HepG2 (cell line): Measurements from ENCODE around the gene UPK1A. TPM values are rescaled to one million over a fixed set of nuclear protein-coding genes. Genes with fewer than 3 reads are reported as not detected.
A peak's percentile ranks its signal among the peaks of the same experiment; 100 is the strongest.

ENCODE experiments used
- CHD4 ChIP-seq: fragments of 200-600 bp; sonication (generic); IDR thresholded peaks from 2 replicates; pipeline ENCODE4 v1.7.0; 2017; ENCODE audit warnings: mild to moderate bottlenecking, low read length, borderline replicate concordance
- FLYWCH1 ChIP-seq: sonication (generic); formaldehyde crosslinking; IDR thresholded peaks from 2 replicates; pipeline ENCODE4 v1.8.1; 2023; ENCODE audit warnings: mild to moderate bottlenecking, missing genetic modification reagents
- GATAD2A ChIP-seq: IDR thresholded peaks from 2 replicates; pipeline ENCODE4 v1.6.1; 2016
- HNRNPK ChIP-seq: fragments of 200-400 bp; formaldehyde crosslinking; IDR thresholded peaks from 2 replicates; pipeline ENCODE4 v1.6.1; 2018; ENCODE audit warnings: low read length, low read depth, moderate library complexity, mild to moderate bottlenecking; ENCODE audit not compliant: poor library complexity, severe bottlenecking
- KLF9 ChIP-seq: IDR thresholded peaks from 2 replicates; pipeline ENCODE4 v1.6.1; 2016; ENCODE audit warnings: low read depth
- MAFK ChIP-seq, 2 experiments: IDR thresholded peaks in 1 of 2; conservative IDR thresholded peaks in 1 of 2; 2 replicates each; pipeline ENCODE4 v1.6.1; 2011; ENCODE audit warnings: improper control_type of control experiment in 2 of 2, low read length in 2 of 2
- MBD4 ChIP-seq: IDR thresholded peaks from 2 replicates; pipeline ENCODE4 v1.6.1; 2012; ENCODE audit warnings: low read length, inconsistent platforms, borderline replicate concordance
- MIXL1 ChIP-seq: IDR thresholded peaks from 2 replicates; pipeline ENCODE4 v1.6.1; 2016
- NAIF1 ChIP-seq: sonication (generic); formaldehyde crosslinking; IDR thresholded peaks from 2 replicates; pipeline ENCODE4 v1.5.0; 2020; ENCODE audit warnings: mild to moderate bottlenecking, missing genetic modification reagents, borderline replicate concordance
- NFATC3 ChIP-seq: sonication (generic); formaldehyde crosslinking; IDR thresholded peaks from 2 replicates; pipeline ENCODE4 v1.5.1; 2020; ENCODE audit warnings: mild to moderate bottlenecking, missing genetic modification reagents
- RCOR2 ChIP-seq: IDR thresholded peaks from 2 replicates; pipeline ENCODE4 v1.6.1; 2016; ENCODE audit warnings: missing biosample characterization, missing genetic modification reagents
- SMC3 ChIP-seq: IDR thresholded peaks from 2 replicates; pipeline ENCODE4 v1.6.1; 2011; ENCODE audit warnings: low read length, improper control_type of control experiment
- ZNF17 ChIP-seq: sonication (generic); formaldehyde crosslinking; IDR thresholded peaks from 2 replicates; pipeline ENCODE4 v1.5.0; 2020; ENCODE audit warnings: mild to moderate bottlenecking, missing genetic modification reagents
- ZNF18 ChIP-seq: sonication (generic); formaldehyde crosslinking; IDR thresholded peaks from 2 replicates; pipeline ENCODE4 v1.8.0; 2022; ENCODE audit warnings: mild to moderate bottlenecking, missing genetic modification reagents; ENCODE audit not compliant: insufficient replicate concordance
- ZNF235 ChIP-seq: sonication (generic); formaldehyde crosslinking; IDR thresholded peaks from 2 replicates; pipeline ENCODE4 v1.8.1; 2023; ENCODE audit warnings: mild to moderate bottlenecking, missing genetic modification reagents, borderline replicate concordance
- ZNF24 ChIP-seq: fragments of 450-650 bp; IDR thresholded peaks from 2 replicates; pipeline ENCODE4 v1.6.1; 2017; ENCODE audit warnings: antibody characterized with exemption, mild to moderate bottlenecking
- ZNF354B ChIP-seq: sonication (generic); formaldehyde crosslinking; IDR thresholded peaks from 2 replicates; pipeline ENCODE4 v1.8.0; 2022; ENCODE audit warnings: mild to moderate bottlenecking, missing genetic modification reagents
- ZNF552 ChIP-seq: sonication (generic); formaldehyde crosslinking; IDR thresholded peaks from 2 replicates; pipeline ENCODE4 v1.9.0; 2022; ENCODE audit warnings: missing genetic modification reagents, mild to moderate bottlenecking, borderline replicate concordance
- ZNF605 ChIP-seq: sonication (generic); formaldehyde crosslinking; IDR thresholded peaks from 2 replicates; pipeline ENCODE4 v1.8.0; 2022; ENCODE audit warnings: mild to moderate bottlenecking, missing genetic modification reagents
- ZNF652 ChIP-seq: IDR thresholded peaks from 2 replicates; pipeline ENCODE4 v1.6.1; 2016; ENCODE audit warnings: low read depth, borderline replicate concordance
- ZNF772 ChIP-seq: sonication (generic); formaldehyde crosslinking; IDR thresholded peaks from 2 replicates; pipeline ENCODE4 v1.5.0; 2020; ENCODE audit warnings: mild to moderate bottlenecking, missing genetic modification reagents
- ZSCAN29 ChIP-seq: sonication (generic); formaldehyde crosslinking; conservative IDR thresholded peaks from 2 replicates; pipeline ENCODE4 v1.4.0; 2020; ENCODE audit warnings: mild to moderate bottlenecking, missing genetic modification reagents
- polyA plus RNA-seq, 8 experiments: library from polyadenylated mRNA; depleted of rRNA in 3 of 8; stranded (reverse) in 7 of 8; unstranded in 1 of 8; fragments of >200 nt; fragmentation: Illumina TruSeq in 4 of 8; extraction: Trizol in 4 of 8; gene quantifications; 2 replicates each; pipeline versions ENCODE4 v1.2.1 to v1.2.3, GENCODE V29; 2011 to 2016; ENCODE audit warnings: low read depth in 4 of 8, missing spikeins in 1 of 8, mixed read lengths in 1 of 8; ENCODE audit not compliant: insufficient read depth in 1 of 8
- total RNA-seq, 5 experiments: library from RNA; depleted of rRNA; stranded (reverse); fragments of >200 nt; fragmentation: Illumina TruSeq; extraction: Trizol; gene quantifications; 2 replicates each; pipeline ENCODE4 v1.2.3, GENCODE V29; 2016; ENCODE audit warnings: low read depth in 1 of 5
- TF ChIP-seq, protein P1 (sequence below): sonication (generic); formaldehyde crosslinking; IDR thresholded peaks from 2 replicates; pipeline ENCODE4 v1.8.0; 2022; ENCODE audit warnings: missing genetic modification reagents, mild to moderate bottlenecking, moderate library complexity, borderline replicate concordance
- TF ChIP-seq, protein P2 (sequence below): sonication (generic); formaldehyde crosslinking; IDR thresholded peaks from 2 replicates; pipeline ENCODE4 v1.8.0; 2022; ENCODE audit warnings: mild to moderate bottlenecking, missing genetic modification reagents
- TF ChIP-seq, protein P3 (sequence below): sonication (generic); formaldehyde crosslinking; IDR thresholded peaks from 2 replicates; pipeline ENCODE4 v1.5.0; 2020; ENCODE audit warnings: missing genetic modification reagents

UPK1A gene
- total and polyA plus RNA-seq, 2 of the 13 experiments (the other 11 are each of a cell fraction or from before 2014, with no cell fraction given) = 2.9 TPM; not detected in 1

DNA sequence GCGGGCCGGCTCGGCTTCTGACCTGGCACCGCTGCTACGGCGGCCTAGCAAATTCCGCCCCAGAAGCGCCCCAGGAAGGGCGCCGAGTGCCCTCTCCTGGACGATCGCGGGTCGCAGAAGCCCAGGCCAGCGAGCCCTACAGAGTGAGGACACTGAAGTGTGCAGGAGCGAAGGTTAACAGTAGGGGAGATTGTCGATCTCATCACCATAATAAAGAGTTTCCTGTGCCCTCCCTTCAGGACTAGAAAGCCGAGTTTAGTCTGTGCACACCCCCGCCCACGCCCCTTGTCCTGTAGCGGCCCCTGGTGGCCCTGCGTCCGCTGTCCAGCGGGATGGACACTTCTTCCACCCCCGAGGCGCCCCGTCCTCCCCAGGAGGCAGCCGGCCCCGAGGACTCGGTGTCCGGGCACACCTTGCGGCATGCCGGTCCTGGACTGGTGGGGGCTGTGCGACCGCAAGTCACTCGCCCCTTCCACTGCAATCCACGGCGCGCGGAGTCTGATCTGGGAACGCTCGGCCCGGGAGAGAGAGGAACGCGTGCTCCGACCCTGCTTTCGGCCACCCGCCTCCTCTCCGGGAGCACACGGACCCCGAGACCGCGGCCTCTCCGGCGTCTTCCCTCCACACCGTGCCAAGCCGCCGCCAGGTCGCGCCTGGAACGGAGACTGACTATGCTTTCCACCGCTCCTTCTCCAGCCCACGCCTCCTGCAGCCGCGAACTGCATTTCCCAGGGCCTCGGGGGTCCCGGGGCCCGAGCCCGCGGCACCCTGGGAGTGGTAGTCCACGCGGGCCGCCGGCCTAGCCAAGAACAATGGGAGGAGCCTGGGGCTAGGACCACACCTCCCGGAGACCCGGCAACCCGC is 50.7 kb downstream of the UPK1A start (continued):
- TF ChIP-seq, protein P1, sequence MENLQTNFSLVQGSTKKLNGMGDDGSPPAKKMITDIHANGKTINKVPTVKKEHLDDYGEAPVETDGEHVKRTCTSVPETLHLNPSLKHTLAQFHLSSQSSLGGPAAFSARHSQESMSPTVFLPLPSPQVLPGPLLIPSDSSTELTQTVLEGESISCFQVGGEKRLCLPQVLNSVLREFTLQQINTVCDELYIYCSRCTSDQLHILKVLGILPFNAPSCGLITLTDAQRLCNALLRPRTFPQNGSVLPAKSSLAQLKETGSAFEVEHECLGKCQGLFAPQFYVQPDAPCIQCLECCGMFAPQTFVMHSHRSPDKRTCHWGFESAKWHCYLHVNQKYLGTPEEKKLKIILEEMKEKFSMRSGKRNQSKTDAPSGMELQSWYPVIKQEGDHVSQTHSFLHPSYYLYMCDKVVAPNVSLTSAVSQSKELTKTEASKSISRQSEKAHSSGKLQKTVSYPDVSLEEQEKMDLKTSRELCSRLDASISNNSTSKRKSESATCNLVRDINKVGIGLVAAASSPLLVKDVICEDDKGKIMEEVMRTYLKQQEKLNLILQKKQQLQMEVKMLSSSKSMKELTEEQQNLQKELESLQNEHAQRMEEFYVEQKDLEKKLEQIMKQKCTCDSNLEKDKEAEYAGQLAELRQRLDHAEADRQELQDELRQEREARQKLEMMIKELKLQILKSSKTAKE = no peak
- no peak for TF ChIP-seq KLF9 (CRISPR knock-in tag)
- no peak for TF ChIP-seq ZNF652
- no peak for TF ChIP-seq NFATC3 (CRISPR knock-in tag)
- TF ChIP-seq MBD4 = no peak
- no peak for TF ChIP-seq HNRNPK
- TF ChIP-seq FLYWCH1 (CRISPR knock-in tag) = no peak
- no peak for TF ChIP-seq MAFK (conservative IDR thresholded peaks at IDR 0.05 in 1 of 2, IDR thresholded peaks at IDR 0.05 in 1 of 2; ENCODE audit: low read length in 2 of 2)
- TF ChIP-seq CHD4 = no peak
- no peak for TF ChIP-seq ZNF605 (CRISPR knock-in tag)
- no peak for TF ChIP-seq MIXL1 (CRISPR knock-in tag)
- TF ChIP-seq ZNF772 (CRISPR knock-in tag) = peak; percentile 16; the same call in 1 of the 2 replicates
- 0 out of 2 replicates have a peak, but pooled peaks have one; percentile 46 for TF ChIP-seq ZSCAN29 (CRISPR knock-in tag)
- TF ChIP-seq, protein P2, sequence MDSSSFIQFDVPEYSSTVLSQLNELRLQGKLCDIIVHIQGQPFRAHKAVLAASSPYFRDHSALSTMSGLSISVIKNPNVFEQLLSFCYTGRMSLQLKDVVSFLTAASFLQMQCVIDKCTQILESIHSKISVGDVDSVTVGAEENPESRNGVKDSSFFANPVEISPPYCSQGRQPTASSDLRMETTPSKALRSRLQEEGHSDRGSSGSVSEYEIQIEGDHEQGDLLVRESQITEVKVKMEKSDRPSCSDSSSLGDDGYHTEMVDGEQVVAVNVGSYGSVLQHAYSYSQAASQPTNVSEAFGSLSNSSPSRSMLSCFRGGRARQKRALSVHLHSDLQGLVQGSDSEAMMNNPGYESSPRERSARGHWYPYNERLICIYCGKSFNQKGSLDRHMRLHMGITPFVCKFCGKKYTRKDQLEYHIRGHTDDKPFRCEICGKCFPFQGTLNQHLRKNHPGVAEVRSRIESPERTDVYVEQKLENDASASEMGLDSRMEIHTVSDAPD = no peak; the same call in 1 of the 2 replicates
- no peak for TF ChIP-seq ZNF17
- no peak; the same call in 1 of the 2 replicates for TF ChIP-seq ZNF235 (CRISPR knock-in tag)
- TF ChIP-seq GATAD2A (CRISPR knock-in tag) = peak; percentile 36
- TF ChIP-seq ZNF18 = peak; percentile 93
- no peak; the same call in 1 of the 2 replicates for TF ChIP-seq NAIF1 (CRISPR knock-in tag)
- TF ChIP-seq, protein P3, sequence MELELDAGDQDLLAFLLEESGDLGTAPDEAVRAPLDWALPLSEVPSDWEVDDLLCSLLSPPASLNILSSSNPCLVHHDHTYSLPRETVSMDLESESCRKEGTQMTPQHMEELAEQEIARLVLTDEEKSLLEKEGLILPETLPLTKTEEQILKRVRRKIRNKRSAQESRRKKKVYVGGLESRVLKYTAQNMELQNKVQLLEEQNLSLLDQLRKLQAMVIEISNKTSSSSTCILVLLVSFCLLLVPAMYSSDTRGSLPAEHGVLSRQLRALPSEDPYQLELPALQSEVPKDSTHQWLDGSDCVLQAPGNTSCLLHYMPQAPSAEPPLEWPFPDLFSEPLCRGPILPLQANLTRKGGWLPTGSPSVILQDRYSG = peak; percentile 52; the same call in 1 of the 2 replicates
- TF ChIP-seq SMC3 = peak; percentile 76
- no peak for TF ChIP-seq ZNF24
- no peak for TF ChIP-seq RCOR2 (CRISPR knock-in tag)
- TF ChIP-seq ZNF552 (CRISPR knock-in tag) = 0 out of 2 replicates have a peak, but pooled peaks have one; percentile 13
- no peak for TF ChIP-seq ZNF354B (CRISPR knock-in tag)
